ENCODE data around the gene NOL4. TPM values are rescaled to one million over a fixed set of nuclear protein-coding genes. Genes with fewer than 3 reads are reported as not detected.

The NOL4 gene
- total RNA-seq, 1 experiment from 2014 or later: 0.74 TPM

DNA sequence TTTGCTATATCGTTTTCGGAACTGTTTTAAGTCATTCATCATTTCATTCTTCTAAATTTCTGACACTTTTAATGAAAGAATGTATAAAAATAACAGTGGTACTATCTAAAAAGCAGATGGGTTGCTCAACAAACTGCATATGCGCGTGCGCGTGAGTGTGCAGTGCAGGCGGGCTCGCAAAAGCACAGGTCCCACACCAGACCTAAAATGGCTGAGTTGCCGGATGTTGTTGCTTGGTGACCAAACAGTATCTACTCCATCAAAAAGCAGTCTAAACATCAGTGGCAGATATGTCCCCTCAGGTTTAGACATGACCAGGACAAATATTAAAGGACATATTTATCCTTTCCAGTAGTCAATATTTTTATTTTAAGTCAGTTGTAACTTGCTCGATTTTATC lies 5.1 kb downstream of the NOL4 start:
- H2BK120ac ChIP-seq (ENCODE audit: low read depth, low read length, poor library complexity, severe bottlenecking): no peak overlapping the region
- WGBS (ENCODE audit: extremely low coverage, insufficient read length, low lambda C conversion rate): no CpG with 5 or more reads among the region's 10 CpGs
- H4K5ac ChIP-seq (ENCODE audit: insufficient read length, low read depth, low read length): no peak overlapping the region
- no peak overlapping the region for H3T11ph ChIP-seq (ENCODE audit: low read length)
- no peaks in the 10 kb centered on the region for H3K9me3 ChIP-seq (ENCODE audit: control insufficient read depth, low read depth, low read length)
- DNase-seq: no peak
- Mint-ChIP-seq H3K4me3 (no peak overlapping the region), H3K27ac (no peak overlapping the region), H3K9me3 (no peaks in the 10 kb centered on the region), H3K27me3 (ENCODE audit: low read depth) (peaks cover 64% of the 10 kb centered on the region), H3K36me3 (ENCODE audit: insufficient read depth in 1 of 3, low read depth in 3 of 3) (no peaks in the 10 kb centered on the region), H3K4me1 (peaks cover 13 to 17% of the 10 kb centered on the region in 2 experiments)
- no peak overlapping the region for H4K8ac ChIP-seq (replicated peaks; ENCODE audit: insufficient read length, low read depth, low read length)
- H2AFZ ChIP-seq (ENCODE audit: low read length): no peak overlapping the region
- no peak overlapping the region for H3K14ac ChIP-seq (ENCODE audit: insufficient read depth, low read length)
- no peak overlapping the region for H2BK15ac ChIP-seq (ENCODE audit: low read depth, low read length)
- no peak overlapping the region for H3K23ac ChIP-seq (ENCODE audit: insufficient read length, low read depth, low read length)
- H3K79me2 ChIP-seq (ENCODE audit: insufficient read depth, low read length): no peaks in the 10 kb centered on the region
- H3K23me2 ChIP-seq (ENCODE audit: insufficient read length, low read depth, low read length, poor library complexity, severe bottlenecking): peaks cover 25% of the 10 kb centered on the region
- H3K18ac ChIP-seq (ENCODE audit: insufficient read length, low read depth, low read length): no peak overlapping the region
- H3K4me2 ChIP-seq (ENCODE audit: insufficient read depth, insufficient read length, low read length): no peak overlapping the region
- no peaks in the 10 kb centered on the region for H4K20me1 ChIP-seq (ENCODE audit: control insufficient read depth, insufficient read depth, insufficient read length)
- no peak overlapping the region for H4K91ac ChIP-seq (ENCODE audit: insufficient read length, low read depth, low read length)
- no peaks in the 10 kb centered on the region for H3K79me1 ChIP-seq (ENCODE audit: insufficient read depth, low read depth, low read length, poor library complexity, severe bottlenecking)
- no peak overlapping the region for H3K56ac ChIP-seq (ENCODE audit: insufficient read length, low read depth, low read length)
- H3K4ac ChIP-seq (ENCODE audit: low read depth, low read length): no peak overlapping the region
- H2AK5ac ChIP-seq (ENCODE audit: insufficient read length, low read length): no peak overlapping the region
- no peak overlapping the region for H2BK20ac ChIP-seq (ENCODE audit: low read depth, low read length, poor library complexity, severe bottlenecking)
- H2BK5ac ChIP-seq (ENCODE audit: insufficient read length, low read length): no peak overlapping the region
- no peaks in the 10 kb centered on the region for H3K4me1 ChIP-seq (ENCODE audit: insufficient read depth, low read length)
- H2BK12ac ChIP-seq (ENCODE audit: insufficient read length, low read depth, low read length): no peak overlapping the region
- peaks cover 13% of the 10 kb centered on the region for H3K27me3 ChIP-seq (ENCODE audit: insufficient read depth, low read length)
- no peak overlapping the region for H3K9ac ChIP-seq (ENCODE audit: extremely low read depth, insufficient read length, low read length)
- TF ChIP-seq, protein P1, sequence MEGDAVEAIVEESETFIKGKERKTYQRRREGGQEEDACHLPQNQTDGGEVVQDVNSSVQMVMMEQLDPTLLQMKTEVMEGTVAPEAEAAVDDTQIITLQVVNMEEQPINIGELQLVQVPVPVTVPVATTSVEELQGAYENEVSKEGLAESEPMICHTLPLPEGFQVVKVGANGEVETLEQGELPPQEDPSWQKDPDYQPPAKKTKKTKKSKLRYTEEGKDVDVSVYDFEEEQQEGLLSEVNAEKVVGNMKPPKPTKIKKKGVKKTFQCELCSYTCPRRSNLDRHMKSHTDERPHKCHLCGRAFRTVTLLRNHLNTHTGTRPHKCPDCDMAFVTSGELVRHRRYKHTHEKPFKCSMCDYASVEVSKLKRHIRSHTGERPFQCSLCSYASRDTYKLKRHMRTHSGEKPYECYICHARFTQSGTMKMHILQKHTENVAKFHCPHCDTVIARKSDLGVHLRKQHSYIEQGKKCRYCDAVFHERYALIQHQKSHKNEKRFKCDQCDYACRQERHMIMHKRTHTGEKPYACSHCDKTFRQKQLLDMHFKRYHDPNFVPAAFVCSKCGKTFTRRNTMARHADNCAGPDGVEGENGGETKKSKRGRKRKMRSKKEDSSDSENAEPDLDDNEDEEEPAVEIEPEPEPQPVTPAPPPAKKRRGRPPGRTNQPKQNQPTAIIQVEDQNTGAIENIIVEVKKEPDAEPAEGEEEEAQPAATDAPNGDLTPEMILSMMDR (conservative IDR thresholded peaks at IDR 0.05): no peak
- H3K27ac ChIP-seq (ENCODE audit: insufficient read length, low read depth, low read length): no peak overlapping the region
